D341Med (cell line): ENCODE results near the gene WASHC4.
"Not testable (repeated sequence)": the region's sequence is repeated elsewhere in the genome, so short reads cannot be mapped to it uniquely, and the experiment has no call there.

ENCODE experiments used
- DNase-seq: peaks from one replicate; pipeline ENCODE4 v3.0.0; 2012; ENCODE audit warnings: low spot score

The WASHC4 gene

DNA sequence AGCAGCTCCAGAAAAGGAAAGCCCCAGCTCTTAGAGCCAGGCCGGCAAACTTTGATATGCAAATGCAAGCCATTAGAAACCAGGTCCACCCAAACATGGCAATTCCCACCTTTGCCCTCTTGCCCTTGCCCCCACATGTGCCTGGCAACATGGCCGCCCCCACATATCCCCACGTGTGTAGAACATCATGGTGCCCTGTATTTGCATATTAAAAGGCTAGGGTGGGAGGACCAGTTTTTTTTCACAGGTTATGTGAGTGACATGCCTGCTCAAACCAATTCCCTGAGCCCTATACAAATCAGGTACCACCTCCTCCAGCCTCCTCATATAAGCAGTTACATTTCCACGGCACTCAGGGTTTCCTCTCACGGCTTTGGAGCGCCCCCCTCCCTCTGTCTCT, 17.2 kb upstream of the WASHC4 start:
- no peak for DNase-seq

DNA sequence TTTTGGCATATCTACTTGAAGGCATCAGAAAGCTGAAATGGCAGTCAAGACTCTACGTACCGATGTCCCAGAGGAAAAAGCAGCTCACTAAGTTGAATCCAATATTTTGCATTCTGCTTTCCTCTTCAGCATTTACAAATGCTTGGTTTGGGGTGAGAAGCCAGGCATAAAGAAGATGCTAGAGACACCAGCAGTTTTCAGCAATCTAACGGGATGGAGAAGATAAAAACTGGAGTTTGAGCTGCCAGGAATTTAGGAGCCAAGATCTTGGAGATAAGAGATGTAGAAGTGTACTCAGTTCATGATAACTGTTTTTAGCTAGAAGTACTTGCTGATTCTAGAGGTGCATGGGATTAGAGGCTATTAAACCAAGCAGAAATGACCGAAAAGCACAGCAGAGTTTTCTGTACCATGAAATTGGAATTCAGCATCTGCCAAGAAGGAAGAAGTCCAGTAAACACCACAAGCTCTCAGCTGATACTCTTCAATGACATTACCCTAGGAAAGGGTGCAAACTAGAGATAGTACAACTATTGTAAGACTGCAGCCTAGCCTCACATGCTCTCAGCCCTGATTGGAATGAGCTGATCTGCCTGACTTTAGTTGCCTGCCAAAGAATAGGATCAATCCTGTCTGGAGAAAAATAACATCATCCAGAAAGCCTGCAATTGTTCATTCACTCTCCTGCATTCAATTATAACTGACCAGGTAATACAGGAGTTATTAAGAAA, 15.9 kb upstream of the WASHC4 start:
- no peak for DNase-seq

DNA sequence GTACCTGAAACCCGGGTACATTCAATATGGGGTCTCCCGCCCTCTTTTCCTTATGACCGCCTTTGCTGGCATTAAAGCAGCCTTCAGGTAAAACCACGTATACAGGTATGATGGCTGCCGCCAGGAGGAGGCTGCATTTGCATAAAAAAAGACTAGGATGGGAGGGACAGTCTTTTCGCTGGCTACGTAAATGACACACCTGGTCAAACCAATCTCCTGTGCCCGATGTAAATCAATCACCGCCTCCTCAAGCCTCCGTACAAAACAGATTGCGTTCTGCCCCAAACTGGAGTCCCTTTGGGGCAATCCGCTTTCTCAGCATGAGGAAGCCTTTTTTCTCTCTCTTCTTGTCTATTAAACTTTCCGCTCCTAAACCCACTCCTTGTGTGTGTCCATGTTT, 15.2 kb upstream of the WASHC4 start:
- no peak for DNase-seq

DNA sequence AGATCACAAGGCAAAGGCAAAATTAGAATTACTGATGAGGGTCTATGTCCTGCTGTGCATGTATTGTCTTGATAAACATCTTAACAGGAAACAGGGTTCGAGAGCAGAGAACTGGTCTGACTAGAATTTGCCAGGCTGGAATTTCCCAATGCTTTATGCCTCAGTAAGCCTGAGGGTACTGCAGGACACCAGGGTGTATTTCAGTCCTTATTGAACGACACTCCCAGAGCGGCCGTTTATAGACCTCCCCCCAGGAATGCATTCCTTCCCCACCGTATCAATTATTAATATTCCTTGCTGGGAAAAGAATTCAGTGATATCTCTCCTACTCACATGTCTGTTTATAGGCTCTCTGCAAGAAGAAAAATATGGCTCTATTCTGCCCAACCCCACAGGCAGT, 12.2 kb upstream of the WASHC4 start:
- DNase-seq, result not testable (repeated sequence)

DNA sequence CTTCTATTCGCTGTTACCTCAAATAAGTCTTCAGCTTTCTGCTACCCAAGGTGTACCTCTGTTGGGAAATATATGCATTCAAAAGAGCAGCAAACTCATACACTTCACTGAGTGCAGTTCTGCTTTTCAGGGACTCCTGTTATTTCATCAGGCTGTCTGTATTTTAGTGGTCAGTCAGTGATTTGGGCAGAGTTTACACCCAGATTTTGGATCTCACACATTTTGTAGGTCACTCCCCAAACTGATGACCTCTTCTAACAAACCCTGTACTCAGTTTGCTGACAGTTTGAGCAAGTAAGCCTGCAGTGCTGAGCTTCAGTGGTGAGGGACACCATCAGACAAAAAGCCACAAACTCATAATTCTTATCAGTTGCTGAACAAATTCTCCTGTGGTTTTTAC, 8.2 kb upstream of the WASHC4 start:
- no peak for DNase-seq

DNA sequence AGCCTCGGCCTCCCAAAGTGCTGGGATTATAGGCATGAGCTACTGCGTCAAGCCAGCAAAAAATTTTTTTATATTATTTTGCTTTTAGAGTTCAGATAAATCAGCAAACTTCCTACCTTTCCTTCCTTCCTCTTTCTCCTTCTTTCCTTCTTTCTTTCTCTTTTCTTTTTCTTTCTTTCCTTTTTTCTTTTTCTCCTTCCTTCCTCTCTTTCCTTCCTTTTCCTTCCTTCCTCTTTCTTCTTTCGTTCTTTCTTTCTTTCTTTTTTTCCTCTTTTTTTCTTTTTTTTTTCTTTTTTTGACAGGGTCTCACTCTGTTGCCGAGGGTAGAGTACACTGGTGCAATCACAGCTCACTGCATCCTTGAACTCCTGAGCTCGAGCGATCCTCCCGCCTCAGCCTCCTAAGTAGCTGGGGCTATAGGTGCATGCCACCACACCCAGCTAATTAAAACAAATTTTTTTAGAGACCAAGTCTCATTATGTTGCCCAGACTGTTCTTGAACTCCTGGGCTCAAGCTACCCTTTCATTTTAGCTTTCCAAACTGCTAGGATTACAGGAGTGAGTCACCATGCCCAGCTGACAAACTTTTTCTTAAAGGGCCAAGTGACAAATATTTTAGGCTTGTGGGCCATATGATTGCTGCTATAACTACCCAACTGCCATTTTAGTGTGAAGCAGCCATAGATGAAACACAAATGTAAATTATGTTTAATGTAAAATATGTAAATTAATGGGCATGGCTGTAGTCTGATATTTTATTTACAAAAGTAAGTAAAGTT, 7.1 kb upstream of the WASHC4 start:
- DNase-seq, result no peak

DNA sequence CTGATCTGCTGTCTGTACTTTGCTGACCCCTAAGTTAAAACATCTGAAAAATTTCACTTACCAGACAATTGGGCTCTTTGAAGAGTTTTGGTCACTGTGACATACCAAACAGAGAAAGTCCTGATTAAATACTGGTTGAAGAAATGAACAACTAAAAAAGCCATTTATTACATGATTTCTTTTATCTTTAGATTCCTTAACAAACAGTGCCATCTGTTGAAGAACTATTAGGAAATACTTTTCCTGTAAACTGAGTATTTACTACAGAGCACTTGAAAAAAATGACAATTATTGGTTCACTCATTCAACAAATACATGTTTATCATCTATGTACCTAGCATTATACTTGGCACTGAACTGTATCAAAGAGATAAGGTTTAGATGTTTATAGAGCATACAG, 6.5 kb upstream of the WASHC4 start:
- no peak for DNase-seq

DNA sequence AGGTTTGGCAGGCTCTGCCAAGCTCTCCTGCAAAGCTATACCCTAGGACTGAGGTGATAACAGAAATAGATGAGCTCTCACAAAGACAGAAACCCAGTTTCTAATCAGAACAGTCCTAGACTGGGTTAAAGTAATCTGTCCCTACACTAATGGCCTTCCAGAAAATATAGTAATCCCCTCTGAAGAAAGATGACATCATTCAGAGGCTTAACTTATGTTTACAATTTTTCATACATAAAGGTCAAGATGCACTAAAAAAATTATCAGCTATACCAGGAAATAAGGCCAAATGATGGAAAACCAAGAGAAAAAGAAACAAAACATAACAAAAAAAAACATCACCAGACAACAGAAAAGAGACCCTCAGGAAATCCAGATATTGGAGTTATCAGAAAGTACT, 4.9 kb upstream of the WASHC4 start:
- DNase-seq, result no peak

DNA sequence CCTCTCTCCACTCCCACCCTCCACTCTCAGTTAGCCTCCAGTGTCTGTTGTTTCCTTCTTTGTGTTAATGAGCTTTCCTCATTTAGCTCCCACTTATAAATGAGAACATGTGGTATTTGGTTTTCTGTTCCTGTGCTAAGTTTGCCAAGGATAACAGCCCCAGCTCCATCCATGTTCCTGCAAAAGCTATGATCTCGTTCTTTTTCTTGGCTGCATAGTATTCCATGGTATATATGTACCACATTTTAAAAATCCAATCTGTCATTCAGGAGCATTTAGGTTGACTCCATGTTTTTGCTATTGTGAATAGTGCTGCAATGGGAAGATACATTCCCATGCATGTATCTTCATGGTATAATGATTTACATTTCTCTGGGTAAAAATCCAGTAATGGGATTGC, 2.8 kb upstream of the WASHC4 start:
- DNase-seq, result no peak

DNA sequence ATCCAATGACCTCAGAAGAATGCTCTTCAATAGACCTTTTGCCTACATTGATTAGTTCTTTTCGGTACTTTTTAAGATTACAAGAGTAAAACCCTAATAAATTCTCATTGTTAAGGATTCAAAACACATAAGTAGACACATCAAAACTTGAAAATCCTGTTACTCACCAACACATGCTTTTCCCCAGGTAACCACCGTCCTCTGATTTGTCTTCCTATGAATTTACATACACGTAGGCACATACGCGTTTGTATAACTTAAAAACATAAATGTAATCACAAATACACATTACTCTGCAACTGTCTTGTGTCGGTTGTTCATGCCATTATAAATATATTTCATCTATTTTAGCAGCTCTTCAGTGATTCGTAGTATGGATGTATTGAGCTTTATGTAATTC, 910 bp upstream of the WASHC4 start:
- DNase-seq, result no peak

DNA sequence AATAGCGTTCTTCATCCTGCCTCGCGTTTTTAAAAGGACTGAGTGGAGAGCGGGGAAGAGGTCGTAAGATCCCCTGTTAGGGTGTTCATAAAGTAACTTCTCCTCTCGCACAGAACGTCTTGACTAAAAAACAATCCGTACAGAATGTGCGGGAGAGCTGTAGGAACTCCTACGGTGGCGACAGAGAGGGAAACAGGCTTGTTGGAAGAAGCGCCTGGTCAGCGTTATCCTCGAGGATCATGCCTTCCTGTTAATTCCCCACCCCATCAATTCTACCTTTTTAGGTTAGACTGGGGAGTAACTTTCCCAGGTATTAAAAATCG, 399 bp upstream of the WASHC4 start:
- no peak for DNase-seq

DNA sequence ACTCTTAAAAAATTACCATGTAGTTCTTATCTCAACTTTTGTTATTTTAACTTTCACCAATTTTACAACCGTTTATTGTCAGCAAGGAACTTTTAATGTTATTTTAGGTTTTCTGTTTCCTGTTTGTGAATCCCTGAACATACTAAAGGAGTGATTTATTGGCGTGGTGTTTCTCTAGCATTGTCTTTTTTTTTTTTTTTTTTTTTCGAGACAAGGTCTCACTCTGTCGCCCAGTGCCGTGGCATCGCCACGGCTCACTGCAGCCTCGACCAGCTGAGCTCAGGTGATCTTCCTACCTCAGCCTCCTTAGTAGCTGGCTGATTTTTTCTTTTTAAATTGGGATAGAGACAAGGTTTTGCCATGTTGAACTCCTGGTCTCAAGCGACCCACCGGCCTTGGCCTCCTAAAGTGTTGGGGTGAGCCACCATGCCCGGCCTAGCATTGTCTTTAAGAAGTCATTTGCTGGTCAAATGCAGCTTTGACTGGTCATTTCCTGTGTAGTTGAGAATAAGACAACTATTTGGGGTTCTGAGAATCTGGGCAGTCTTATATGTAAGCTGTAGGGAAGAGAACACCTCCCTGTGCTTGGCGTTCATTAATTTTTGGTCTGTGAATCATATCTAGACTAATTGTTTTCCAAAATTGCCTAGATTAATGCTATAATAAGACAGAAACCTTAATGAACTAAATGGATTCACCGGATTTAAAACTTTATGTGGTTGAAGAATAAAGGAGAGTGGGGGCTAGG, 2.1 kb downstream of the WASHC4 start:
- no peak for DNase-seq

DNA sequence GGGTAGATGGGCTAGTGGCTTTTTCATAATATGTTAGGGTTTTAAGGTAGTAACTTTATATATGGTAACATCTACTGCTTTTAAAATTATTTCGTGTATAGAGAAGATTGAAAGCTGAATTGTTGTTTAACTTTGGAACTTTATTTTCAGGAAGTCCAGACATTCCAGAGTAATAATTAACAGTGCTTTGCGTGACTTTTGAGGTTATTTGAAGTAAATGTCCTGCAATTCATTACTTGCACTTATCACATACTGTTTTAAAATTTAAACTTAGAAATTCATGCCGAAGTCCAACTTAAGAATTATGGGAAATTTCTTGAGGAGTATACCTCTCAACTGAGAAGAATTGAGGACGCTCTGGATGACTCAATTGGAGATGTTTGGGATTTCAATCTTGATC, 3.3 kb downstream of the WASHC4 start:
- DNase-seq, result no peak

DNA sequence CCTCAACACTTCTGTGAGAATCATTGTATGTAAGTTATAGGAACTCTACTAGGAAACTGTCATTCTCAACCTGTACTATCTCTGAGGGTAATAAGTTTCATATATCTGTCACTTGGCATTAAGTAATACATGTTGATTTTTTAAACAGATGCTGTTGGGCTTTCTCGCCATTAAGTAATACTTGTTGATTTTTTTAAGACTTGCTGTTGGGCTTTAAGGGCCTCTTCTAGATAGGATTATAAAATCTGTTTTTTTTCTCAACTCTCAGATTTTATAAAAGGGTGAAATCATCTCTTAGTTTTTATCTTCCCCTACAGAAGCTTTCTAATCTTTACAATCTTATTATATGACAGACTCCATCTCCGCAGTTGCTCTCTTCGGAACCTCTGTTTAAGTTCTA, 5.6 kb downstream of the WASHC4 start:
- no peak for DNase-seq

DNA sequence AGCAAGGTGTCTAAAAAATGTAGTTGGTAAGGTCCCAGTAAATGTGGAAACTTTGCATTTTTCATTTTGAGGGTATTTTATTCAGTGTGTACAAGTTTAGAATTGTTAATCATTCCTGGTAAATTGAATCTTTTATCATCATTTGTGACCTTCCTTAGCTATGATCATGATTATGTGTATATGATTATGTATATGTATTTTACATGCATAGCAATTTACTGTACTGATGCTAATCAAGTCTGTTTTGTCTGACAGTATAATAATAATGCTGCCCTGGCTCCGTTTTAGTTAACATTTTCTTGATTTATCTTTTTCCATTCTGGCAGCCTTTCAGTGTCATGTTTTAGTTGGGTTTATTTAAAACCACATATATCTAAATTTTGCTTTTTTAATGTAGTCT, 9.4 kb downstream of the WASHC4 start:
- no peak for DNase-seq

DNA sequence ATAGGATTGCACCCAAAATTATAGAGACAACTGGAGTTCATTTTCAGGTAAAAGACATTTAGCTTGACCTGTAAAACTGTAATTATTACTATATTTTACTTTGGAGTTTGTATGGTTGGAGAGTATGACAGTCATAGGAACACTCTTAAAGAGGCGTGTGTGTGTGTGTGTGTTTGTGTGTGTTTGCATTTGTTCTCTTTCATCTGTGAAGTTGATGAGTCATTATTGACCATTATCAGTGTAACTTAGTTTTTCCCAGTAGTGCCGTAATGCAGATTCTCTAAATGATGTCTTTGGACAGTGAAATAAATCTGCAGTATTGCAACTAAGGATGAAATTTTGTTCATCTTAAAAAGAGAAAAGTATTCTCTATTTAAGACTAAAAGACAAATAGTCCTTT, 13.0 kb downstream of the WASHC4 start:
- no peak for DNase-seq

DNA sequence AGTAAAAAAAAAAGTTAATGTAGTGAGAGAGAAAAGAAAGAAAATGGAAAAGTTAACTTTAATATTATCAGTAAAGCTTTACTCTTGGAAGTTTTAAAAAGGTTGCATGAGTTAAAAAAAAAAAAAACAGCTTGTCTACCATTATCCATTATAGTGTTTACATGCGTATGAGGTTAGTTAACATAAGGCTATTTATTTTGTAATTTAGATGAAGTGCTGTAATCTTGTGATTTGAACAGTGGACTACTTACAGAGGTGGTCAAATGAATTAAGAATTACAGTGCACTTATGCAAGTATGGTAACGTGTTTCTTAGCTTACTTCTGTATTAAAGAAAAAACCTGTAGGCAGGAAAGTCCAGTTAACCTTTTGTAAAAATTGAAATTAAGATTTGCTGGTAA, 30.7 kb downstream of the WASHC4 start:
- no peak for DNase-seq

DNA sequence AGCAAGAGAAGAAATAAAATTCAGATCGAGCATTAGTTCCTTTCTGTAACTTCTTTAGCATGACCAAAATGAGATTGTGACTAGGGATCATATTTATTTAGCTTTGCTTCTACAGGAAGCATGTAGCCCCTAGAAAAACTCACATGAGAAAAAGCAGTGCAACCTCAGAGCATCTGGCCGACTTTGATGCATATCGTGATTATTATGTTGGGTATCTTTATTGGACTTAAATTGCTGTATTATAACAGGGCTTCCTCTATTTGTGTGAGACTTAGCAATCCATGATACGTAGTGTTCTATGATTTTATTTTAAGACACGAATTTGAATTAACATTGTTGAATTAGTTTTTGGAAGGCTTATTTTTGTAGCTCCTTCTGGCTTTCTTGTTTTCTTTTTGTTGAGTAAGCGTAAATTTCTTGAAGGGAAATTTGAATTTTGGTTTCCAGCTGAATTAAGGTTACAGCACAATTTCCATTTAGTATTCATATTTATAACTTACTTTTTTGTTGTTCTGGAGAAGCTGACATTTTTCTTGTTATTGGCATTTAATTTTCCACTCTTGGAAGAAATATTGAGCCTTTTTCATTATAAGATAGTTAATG, 33.9 kb downstream of the WASHC4 start:
- no peak for DNase-seq

DNA sequence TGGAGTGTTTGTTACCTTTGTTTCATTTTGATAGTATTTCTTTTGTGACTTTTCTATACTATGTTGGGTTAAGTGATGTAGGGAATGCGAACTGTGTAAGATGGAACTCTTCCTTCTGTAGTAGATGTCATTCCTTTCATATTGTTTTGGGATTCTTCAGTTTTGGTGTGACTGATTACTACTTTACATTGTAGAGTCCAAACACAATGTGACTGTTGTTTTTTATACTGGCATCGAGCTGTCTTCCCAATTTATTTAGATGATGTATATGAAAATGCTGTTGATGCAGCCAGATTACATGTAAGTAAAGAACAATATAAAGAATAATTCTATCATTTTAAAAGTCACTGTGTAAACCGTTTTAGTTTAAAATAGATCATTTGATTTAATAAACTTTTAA, 34.7 kb downstream of the WASHC4 start:
- DNase-seq, result no peak

DNA sequence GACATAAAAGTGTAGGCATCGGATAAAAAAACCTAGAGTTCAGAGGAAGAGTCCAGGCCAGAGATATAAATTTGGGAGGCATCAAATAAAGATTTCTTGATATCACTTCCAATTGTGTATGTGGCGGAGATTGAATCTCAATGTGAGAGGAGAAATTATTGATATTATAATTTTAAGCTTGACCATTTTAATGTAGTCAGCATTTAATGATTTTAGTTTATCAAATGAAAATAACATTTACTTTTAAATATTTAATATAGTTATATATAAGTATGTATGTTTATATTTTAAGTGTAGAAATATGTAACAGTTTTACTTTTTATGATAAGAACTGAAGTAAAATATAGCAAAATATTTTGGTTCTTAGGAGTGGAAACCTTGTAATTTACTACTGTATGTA, 48.7 kb downstream of the WASHC4 start:
- DNase-seq, result no peak

DNA sequence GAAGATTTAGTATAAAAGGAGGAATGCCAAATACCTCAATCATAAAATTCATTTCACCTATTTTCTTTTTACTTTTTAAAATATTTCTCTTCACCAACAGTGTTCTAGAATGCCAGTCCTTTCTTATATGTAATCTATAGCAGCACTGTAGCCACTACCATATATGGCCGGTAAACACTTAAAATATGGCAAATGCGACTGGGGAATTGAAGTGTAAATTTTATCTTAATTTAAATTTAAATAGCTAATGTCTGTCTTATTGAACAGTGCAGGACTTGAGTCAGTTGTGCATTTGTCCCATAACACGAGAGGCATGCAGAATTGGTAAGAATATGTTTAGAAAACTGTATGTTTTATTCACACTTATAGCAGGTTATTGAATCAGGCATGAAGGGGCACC, 50.1 kb downstream of the WASHC4 start:
- no peak for DNase-seq

DNA sequence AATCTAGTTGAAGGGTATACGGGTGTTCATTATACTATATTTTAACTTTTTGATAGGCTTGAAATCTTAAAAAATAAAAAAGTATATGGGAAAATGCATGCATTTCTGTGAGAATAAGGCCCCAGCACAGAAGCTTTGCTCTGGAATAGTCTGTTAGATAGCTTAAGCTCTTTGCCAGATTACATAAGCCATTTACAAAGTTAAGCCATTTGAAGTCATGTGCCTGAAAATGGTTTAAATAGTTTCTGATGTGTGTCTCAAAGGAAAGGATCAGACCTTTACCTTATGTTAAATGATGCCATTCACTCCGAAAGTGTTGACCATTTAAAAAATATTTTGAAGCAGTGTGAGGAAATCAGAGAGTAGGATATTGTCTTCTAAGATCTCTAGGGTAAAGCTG, 51.3 kb downstream of the WASHC4 start:
- DNase-seq, result no peak

DNA sequence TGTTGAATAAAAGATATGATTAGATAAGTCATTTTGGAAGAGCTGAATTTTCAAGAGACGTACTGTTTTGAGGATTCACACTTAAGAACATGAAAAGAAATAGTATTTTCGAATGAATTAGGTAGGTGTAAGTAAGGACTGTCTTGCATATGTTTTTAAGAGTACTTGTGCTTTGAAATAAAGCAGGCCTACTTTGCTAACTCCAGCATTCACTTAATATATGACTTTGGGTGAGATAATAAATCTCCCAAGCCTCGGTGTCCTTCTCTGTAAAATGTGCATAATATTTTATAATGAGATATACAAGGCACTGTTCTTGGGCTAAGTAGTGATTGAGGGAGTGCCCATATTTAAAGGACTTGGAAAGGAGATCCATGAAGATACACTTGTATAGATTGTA, 54.6 kb downstream of the WASHC4 start:
- DNase-seq, result no peak
